GM21526 (cell line): Measurements from ENCODE around the gene SNX30.

Source experiments
- ATAC-seq: cut with Tn5 transposase; IDR thresholded peaks from one replicate; pipeline ENCODE4 v1.9.1; 2021; ENCODE audit warnings: moderate library complexity; ENCODE audit not compliant: unreplicated experiment, low FRiP score

Gene SNX30

DNA sequence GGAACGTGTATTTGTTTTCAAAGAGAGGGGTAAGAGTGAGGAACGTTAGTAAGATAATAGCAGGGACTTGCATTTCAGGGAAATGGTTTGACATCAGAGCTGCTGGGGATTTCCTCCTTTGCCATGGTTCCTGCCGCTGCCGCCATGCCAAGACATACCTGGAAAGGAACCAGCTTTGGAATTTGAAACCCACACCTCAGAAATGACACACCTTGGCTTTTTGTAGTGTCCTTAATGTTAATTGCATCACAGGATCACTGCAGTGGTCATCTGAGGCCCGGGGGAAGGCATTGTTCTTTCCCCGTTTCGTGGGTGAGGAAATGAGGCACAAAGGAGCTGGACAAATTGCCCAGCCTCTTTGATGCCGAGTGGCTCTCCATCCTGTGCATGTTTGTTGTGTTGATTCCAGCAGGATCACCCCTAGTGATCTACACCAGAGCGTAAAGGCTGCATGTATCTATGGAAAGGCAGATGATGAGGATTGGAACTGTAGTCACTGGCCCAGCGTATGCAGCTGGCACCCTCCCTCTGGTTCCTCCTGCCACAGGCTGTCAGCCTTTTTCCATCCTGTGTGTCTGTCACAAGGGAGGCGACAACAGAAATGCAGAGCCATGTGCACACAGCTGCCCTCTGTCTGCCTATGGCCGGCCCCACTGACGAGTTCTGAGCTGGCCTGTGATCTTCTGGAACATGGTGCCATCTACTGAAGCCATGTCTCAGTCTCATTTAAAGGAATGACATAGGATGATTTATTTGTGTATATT, 102.4 kb downstream of the SNX30 start:
- no peak for ATAC-seq

- no peak for ATAC-seq
Measured at GRCh38 chr9:112853882-112854585, 103.5 kb downstream of the SNX30 start.

DNA sequence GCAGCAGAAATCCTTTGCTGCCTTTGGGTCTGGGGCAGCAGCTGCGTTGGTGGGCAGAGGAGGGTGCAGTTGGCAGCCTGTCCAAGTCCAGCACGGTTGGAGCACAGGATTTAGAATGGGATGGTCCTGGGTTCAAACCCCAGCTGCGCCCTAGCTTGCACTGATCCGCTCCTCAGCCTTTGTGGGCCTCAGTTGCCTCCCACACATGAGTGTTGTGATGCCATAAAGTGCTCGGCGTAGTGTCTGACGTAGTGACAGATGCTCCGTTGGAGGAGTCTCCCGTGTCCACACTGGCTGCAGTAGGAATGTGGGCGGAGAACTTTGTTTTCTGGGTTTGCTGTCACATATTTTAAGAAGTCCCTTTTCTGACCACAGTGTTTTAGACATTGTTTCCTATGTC, 104.1 kb downstream of the SNX30 start:
- no peak for ATAC-seq

GRCh38 chr9:112856200-112856599, 105.6 kb downstream of the SNX30 start:
- no peak for ATAC-seq

DNA sequence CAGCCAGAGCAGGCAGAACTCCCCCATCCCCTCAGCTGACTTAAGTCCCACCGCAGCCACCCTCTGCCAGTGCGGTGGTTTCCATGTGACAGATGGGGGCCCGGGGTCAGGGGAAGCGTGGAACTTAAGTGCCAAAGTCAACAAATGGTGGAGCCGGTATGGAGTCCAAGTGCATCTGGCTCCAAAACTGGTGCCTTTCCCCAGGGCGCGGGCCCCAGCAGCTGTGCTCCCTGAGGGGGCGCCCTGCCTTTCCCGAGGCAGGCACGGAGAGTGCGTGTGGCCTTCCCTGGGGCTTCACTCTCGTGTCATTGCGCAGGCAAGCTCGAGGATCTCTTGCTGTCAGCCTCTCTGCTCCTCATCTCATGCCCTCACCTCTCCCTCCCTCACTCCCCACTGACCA, 106.3 kb downstream of the SNX30 start:
- ATAC-seq = no peak

- ATAC-seq = no peak
Measured at GRCh38 chr9:112858005-112858404, 107.4 kb downstream of the SNX30 start.

GRCh38 chr9:112858625-112859147, 108.1 kb downstream of the SNX30 start:
- ATAC-seq = peak; percentile 48

- no peak for ATAC-seq
Measured at GRCh38 chr9:112860451-112860850, 109.9 kb downstream of the SNX30 start.

DNA sequence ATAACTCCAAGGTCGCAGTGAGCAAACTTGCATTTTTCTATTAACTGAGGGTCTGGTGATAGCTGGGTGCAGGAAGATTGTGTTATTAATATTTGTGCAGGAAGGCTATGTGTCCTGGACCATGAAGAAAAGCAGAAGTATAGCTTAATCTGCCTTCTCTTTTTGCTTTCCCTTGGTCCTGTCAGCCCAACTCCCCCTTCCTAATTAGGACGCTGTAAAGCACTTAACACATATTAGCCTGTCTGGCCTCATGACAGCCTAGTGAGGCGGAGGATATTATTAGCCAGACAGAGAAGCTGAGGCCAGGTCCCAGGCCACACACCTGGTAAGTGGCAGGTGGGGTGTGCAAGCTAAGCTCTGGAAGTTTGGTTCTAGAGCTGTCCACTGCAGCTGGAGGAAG, 110.6 kb downstream of the SNX30 start:
- no peak for ATAC-seq

DNA sequence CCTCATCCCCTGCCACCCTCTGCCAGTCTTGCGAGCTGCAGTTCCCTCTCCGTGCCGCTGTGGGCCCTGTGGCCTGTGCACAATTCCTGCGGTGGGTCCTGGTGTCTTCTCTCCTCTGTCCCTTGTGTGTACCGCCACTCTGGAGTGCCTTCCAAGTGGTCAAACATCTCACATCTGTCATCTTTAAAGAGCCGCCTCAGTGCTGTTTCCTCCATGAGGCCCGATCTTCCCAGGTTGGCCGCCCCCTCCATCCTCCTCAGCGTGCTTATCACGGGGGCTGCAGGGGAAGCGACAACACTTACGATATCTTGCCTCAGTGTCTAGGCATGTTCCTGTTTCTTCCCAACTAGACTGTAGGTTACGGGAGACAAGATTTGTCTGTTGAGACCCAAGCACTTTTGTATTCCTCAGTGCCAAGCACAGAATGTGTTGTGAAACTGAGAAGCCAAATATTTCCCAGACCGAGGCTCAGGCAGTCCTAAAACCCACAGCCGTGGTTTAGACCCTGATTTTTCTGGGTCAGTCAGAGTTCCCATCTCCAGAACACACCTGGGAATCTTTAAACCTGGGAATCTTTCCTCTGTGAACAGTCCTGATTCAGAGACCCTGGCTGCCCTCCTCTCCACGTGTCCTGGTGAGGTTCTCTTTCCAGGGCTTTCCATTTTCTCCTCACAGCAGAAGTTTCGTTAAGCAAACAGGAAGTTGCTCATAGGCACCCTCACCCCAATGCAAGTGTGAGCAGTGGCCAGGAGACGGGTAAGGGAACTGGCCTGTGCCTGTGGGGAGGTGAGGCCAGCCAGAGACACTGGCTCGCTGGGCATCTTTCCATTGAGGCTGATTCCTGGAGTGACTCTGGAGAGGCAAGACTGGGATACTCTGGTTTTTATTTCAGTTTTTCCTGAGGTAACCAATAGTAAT, 111.3 kb downstream of the SNX30 start:
- ATAC-seq = no peak

- no peak for ATAC-seq
Measured at GRCh38 chr9:112863214-112863613, 112.7 kb downstream of the SNX30 start.

- no peak for ATAC-seq
Measured at GRCh38 chr9:112863746-112864145, 113.2 kb downstream of the SNX30 start.

DNA sequence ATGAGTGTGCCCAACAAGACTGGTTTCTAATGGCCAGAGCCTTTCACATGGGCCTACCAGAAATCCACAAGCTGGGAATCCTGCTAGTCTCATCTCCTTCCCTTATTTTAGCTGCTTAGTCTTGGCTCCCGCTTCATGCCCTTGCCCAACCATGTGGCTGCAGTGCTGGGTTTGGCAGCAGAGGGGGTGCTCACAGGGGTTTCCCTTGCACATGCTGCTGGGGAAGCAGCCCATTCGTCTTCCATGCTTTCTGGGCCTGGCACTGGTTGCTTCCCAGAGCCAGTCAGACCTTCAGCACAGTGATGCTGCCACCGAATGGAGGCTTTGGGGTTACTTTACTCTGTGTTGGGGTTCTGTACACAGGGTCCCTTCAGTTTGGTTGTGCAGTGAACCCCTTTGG, 113.8 kb downstream of the SNX30 start:
- ATAC-seq = no peak

GRCh38 chr9:112864982-112865381, 114.4 kb downstream of the SNX30 start:
- ATAC-seq = no peak

- no peak for ATAC-seq
Measured at GRCh38 chr9:112866662-112867274, 116.2 kb downstream of the SNX30 start.

DNA sequence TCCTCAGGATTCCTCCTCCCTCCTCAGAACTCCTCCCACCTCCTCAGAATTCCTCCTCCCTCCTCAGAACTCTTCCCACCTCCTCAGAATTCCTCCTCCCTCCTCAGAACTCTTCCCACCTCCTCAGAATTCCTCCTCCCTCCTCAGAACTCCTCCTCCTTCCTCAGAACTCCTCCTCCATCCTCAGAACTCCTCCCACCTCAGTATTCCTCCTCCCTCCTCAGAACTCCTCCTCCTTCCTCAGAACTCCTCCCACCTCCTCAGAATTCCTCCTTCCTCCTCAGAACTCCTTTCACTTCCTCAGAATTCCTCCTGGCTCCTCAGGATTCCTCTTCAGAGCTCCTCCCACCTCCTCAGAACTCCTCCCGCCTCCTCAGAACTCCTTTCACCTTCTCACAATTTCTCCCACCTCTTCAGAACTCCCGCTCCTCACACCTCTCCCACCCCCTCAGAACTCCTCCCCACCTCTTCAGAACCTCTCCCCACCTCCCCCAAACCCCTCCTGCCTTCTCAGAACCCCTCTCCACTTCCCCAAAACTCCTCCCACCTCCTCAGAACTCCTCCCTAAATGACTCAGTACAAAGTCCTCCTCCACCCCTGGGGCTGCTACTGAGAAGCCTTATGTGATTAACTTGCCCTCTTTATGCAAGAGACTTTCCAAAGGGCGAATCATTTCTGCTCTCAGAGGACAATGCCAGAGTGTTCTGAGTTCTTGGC, 116.9 kb downstream of the SNX30 start:
- ATAC-seq = no peak

DNA sequence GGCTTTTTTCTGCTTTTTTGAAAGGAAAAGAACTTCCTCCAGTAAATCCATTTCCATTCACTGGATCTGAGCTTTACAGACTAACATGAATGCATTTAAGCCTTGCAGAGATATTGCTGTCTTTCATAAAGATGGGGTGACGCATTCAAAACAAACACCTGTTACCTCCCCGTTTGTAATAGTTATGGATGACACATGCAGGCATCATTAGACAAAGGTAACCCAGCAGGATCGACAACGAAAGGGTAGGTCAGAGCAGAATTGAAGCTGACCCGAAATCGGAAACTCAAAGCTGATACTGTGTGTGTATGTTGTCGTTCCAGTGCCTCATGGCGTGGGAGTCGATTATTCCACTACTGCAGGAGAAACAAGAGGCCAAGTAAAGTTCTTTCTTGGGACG, 117.9 kb downstream of the SNX30 start:
- no peak for ATAC-seq

GRCh38 chr9:112869041-112869529, 118.5 kb downstream of the SNX30 start:
- ATAC-seq = no peak

DNA sequence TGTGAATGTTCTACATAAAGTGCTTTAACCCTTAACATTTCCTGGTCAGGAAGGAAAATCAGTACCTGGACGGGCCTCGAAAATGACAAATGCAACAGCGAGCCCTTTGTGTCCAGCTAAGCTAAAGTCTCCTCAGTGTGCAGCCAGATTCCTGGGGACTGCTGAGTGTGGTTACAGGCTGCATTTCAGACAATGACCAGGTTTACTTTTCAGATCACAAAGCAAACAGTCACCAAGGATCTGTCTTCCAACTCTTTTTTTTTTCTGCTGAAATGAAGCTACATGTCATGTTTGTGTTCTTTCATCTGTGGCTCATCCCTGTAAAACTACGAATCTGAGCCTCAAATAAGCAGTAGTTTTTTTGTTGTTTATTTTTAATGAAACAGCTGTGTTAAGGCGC, 119.4 kb downstream of the SNX30 start:
- no peak for ATAC-seq

DNA sequence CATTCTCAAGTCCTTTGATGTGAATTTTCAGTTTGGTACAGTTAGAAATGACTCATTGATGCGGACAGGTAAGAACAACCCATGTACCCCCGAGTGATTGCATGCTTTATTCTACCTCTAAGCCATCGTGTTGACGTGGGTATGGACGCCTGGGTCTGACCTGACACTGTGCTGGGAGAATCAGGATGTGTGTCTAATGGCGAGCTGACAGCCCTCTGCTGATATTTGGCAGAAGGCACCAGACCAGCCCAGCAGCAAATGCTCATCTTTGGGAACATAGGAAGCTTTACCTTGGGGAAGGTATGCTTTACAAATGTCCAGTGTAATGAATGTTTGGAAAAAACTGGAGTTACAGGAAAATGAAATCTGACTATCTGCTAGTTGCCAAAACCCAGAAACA, 120.0 kb downstream of the SNX30 start:
- ATAC-seq = no peak
